HFFc6 (cell line): Measurements from ENCODE around the gene FAF1. TPM values are rescaled to one million over a fixed set of nuclear protein-coding genes. Genes with fewer than 3 reads are reported as not detected.

Source experiments
- DNase-seq: peaks from one replicate; pipeline ENCODE4 v3.0.0-alpha.2; 2018
- H3K27ac Mint-ChIP-seq: 2 replicates; pipeline ENCODE4 v1.8.0; 2020; ENCODE audit warnings: mild to moderate bottlenecking, mixed read lengths
- H3K27me3 Mint-ChIP-seq: 2 replicates; pipeline ENCODE4 v1.8.0; 2021; ENCODE audit warnings: mild to moderate bottlenecking, moderate library complexity, mixed read lengths; ENCODE audit not compliant: insufficient read depth
- H3K36me3 Mint-ChIP-seq: 2 replicates; pipeline ENCODE4 v1.8.0; 2021; ENCODE audit warnings: low read depth, mixed read lengths
- H3K4me1 Mint-ChIP-seq: 2 replicates; pipeline ENCODE4 v1.8.0; 2020; ENCODE audit warnings: low read depth, mixed read lengths
- H3K4me3 Mint-ChIP-seq: 2 replicates; pipeline ENCODE4 v1.8.0; 2020; ENCODE audit warnings: mild to moderate bottlenecking, moderate library complexity, mixed read lengths
- H3K9me3 Mint-ChIP-seq: 2 replicates; pipeline ENCODE4 v1.8.0; 2020; ENCODE audit warnings: mild to moderate bottlenecking, mixed read lengths
- CTCF ChIP-seq: fragments of 200-600 bp; sonication (generic); IDR thresholded peaks from 2 replicates; pipeline ENCODE4 v1.5.0; 2021; ENCODE audit warnings: antibody characterized with exemption, mild to moderate bottlenecking
- total RNA-seq, 6 experiments: library from RNA; stranded (reverse); fragmentation: NEBNext Ultra II Directional; extraction: Animal tissue kit (Norgen Biotek cat#: 25700); gene quantifications; 2 replicates in 1 of 6; 3 replicates in 5 of 6; pipeline ENCODE4 v1.2.3, GENCODE V29; 2021

The FAF1 gene
- total RNA-seq, 6 experiments from 2014 or later, result 60.1 to 79.1 (median 67.8) TPM

GRCh38 chr1:50497007-50497406, 463.1 kb downstream of the FAF1 start:
- peaks cover 29% of the 10 kb centered on the region for H3K36me3 Mint-ChIP-seq
- H3K27ac Mint-ChIP-seq, result no peak overlapping the region
- no peaks in the 10 kb centered on the region; the same call in 1 of the 2 replicates for H3K27me3 Mint-ChIP-seq
- no peaks in the 10 kb centered on the region for H3K4me1 Mint-ChIP-seq
- no peak overlapping the region for H3K4me3 Mint-ChIP-seq
- H3K9me3 Mint-ChIP-seq, result peaks cover 19% of the 10 kb centered on the region
- DNase-seq, result no peak
- no peak for TF ChIP-seq CTCF

GRCh38 chr1:50493710-50494109, 466.4 kb downstream of the FAF1 start:
- DNase-seq, result no peak
- Mint-ChIP-seq H3K9me3 (peaks cover 19% of the 10 kb centered on the region), H3K4me3 (no peak overlapping the region), H3K4me1 (peaks cover 5% of the 10 kb centered on the region), H3K36me3 (peaks cover 46% of the 10 kb centered on the region), H3K27me3 (peaks cover 2% of the 10 kb centered on the region), H3K27ac (no peak overlapping the region)
- no peak for TF ChIP-seq CTCF

GRCh38 chr1:50492142-50492541, 467.9 kb downstream of the FAF1 start:
- Mint-ChIP-seq H3K36me3 (peaks cover 34% of the 10 kb centered on the region), H3K27me3 (peaks cover 2% of the 10 kb centered on the region), H3K4me3 (no peak overlapping the region), H3K27ac (no peak overlapping the region), H3K4me1 (peaks cover 11% of the 10 kb centered on the region), H3K9me3 (peaks cover 12% of the 10 kb centered on the region)
- DNase-seq, result no peak
- no peak for TF ChIP-seq CTCF

- H3K27me3 Mint-ChIP-seq, result peaks cover 2% of the 10 kb centered on the region
- H3K4me3 Mint-ChIP-seq, result no peak overlapping the region
- H3K36me3 Mint-ChIP-seq, result peaks cover 24% of the 10 kb centered on the region
- peaks cover 2% of the 10 kb centered on the region for H3K9me3 Mint-ChIP-seq
- DNase-seq, result no peak
- TF ChIP-seq CTCF, result no peak
- no peak overlapping the region for H3K27ac Mint-ChIP-seq
- H3K4me1 Mint-ChIP-seq, result peaks cover 11% of the 10 kb centered on the region
Measured at GRCh38 chr1:50491142-50491541, 468.9 kb downstream of the FAF1 start.

- no peak overlapping the region for H3K4me3 Mint-ChIP-seq
- H3K4me1 Mint-ChIP-seq, result peaks cover 11% of the 10 kb centered on the region
- no peaks in the 10 kb centered on the region for H3K9me3 Mint-ChIP-seq
- H3K27me3 Mint-ChIP-seq, result peaks cover 2% of the 10 kb centered on the region
- peaks cover 20% of the 10 kb centered on the region for H3K36me3 Mint-ChIP-seq
- H3K27ac Mint-ChIP-seq, result no peak overlapping the region
- no peak for TF ChIP-seq CTCF
- DNase-seq, result no peak
Measured at GRCh38 chr1:50490640-50491039, 469.4 kb downstream of the FAF1 start.

- Mint-ChIP-seq H3K9me3 (no peaks in the 10 kb centered on the region), H3K27ac (no peak overlapping the region), H3K4me1 (peaks cover 11% of the 10 kb centered on the region), H3K27me3 (peaks cover 2% of the 10 kb centered on the region), H3K4me3 (no peak overlapping the region), H3K36me3 (peaks cover 17% of the 10 kb centered on the region)
- no peak for TF ChIP-seq CTCF
- no peak for DNase-seq
Measured at GRCh38 chr1:50488876-50489275, 471.2 kb downstream of the FAF1 start.
